Fibroblast of skin of back (primary cell): ENCODE measurements around the gene CYP2C9. TPM values are rescaled to one million over a fixed set of nuclear protein-coding genes. Genes with fewer than 3 reads are reported as not detected.
"Not testable (repeated sequence)": the region's sequence is repeated elsewhere in the genome, so short reads cannot be mapped to it uniquely, and the experiment has no call there.

Source experiments
- DNase-seq: peaks from one replicate; pipeline ENCODE4 v3.0.0-alpha.2; 2013
- polyA plus RNA-seq, 2 experiments: library from polyadenylated mRNA; unstranded; fragments of 120-200 nt; gene quantifications; one replicate each; pipeline ENCODE4 v1.2.1, GENCODE V29; 2013; ENCODE audit not compliant: insufficient read length in 2 of 2

The CYP2C9 gene
- polyA plus RNA-seq (2013, experiment 1 of 2; ENCODE audit: insufficient read length): not detected
- not detected for polyA plus RNA-seq (2013, experiment 2 of 2; ENCODE audit: insufficient read length)

GRCh38 chr10:94938383-94938782, at the start of gene CYP2C9:
CYP2C9 (plus strand) TSS chr10:94938658; CDS start chr10:94938683, 25 bp downstream.
- no peak for DNase-seq

GRCh38 chr10:94889123-94889522, 49.3 kb upstream of the CYP2C9 start:
- DNase-seq: no peak

- no peak for DNase-seq
These were observed 48.0 kb upstream of the CYP2C9 start for GRCh38 chr10:94890264-94891022.

GRCh38 chr10:94898414-94898813, 40.0 kb upstream of the CYP2C9 start:
- DNase-seq: not testable (repeated sequence)

GRCh38 chr10:94902080-94902479, 36.4 kb upstream of the CYP2C9 start:
- DNase-seq: no peak

GRCh38 chr10:94902570-94902969, 35.9 kb upstream of the CYP2C9 start:
- no peak for DNase-seq

GRCh38 chr10:94904506-94905148, 33.8 kb upstream of the CYP2C9 start:
- DNase-seq: not testable (repeated sequence)

GRCh38 chr10:94916423-94916822, 22.0 kb upstream of the CYP2C9 start:
- DNase-seq: no peak

GRCh38 chr10:94936721-94937120, 1.7 kb upstream of the CYP2C9 start:
- DNase-seq: no peak

- DNase-seq: not testable (repeated sequence)
These were observed 5.1 kb downstream of the CYP2C9 start for GRCh38 chr10:94943432-94944103.

- DNase-seq: not testable (repeated sequence)
These were observed 7.7 kb downstream of the CYP2C9 start for GRCh38 chr10:94946181-94946580.

GRCh38 chr10:94963901-94964300, 25.4 kb downstream of the CYP2C9 start:
- DNase-seq: peak; percentile 17

- DNase-seq: no peak
These were observed 45.1 kb downstream of the CYP2C9 start for GRCh38 chr10:94983555-94983954.

GRCh38 chr10:94989192-94989591, 50.7 kb downstream of the CYP2C9 start:
- no peak for DNase-seq

GRCh38 chr10:94991243-94991888, 52.9 kb downstream of the CYP2C9 start:
- no peak for DNase-seq

- no peak for DNase-seq
These were observed 54.4 kb downstream of the CYP2C9 start for GRCh38 chr10:94992811-94993210.

- no peak for DNase-seq
These were observed 59.3 kb downstream of the CYP2C9 start for GRCh38 chr10:94997741-94998174.

GRCh38 chr10:95026461-95026860, 88.0 kb downstream of the CYP2C9 start:
- no peak for DNase-seq

GRCh38 chr10:95031656-95032055, 93.2 kb downstream of the CYP2C9 start:
- no peak for DNase-seq

GRCh38 chr10:95034401-95034800, 95.9 kb downstream of the CYP2C9 start:
- no peak for DNase-seq

GRCh38 chr10:95035332-95036295, 97.2 kb downstream of the CYP2C9 start:
- DNase-seq: no peak

GRCh38 chr10:95039281-95039680, 100.8 kb downstream of the CYP2C9 start:
- DNase-seq: no peak
